ENCODE results near the gene USF3. TPM values are rescaled to one million over a fixed set of nuclear protein-coding genes. Genes with fewer than 3 reads are reported as not detected.
A peak's percentile ranks its signal among the peaks of the same experiment; 100 is the strongest.

The USF3 gene
- total and polyA plus RNA-seq, 9 donors: 10.7 to 19.8 (median 15.7) TPM

DNA sequence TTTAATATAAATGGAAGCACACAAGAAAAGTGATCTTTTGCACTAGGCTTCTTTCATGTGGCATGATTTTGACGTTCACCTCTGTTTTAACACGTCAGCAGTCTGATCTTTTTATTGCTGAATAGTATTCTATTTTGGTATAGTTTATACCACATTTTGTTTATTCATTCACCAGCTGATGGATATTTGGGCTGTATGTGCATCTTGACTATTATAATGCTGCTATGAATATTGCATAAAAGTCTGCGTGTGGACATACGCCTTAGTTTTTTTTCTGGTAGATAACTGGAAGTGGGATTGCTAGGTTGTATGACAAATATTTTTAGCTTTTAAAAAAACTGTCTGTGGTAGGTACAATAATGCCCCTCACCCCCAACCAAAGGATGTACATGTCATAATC is 35.3 kb upstream of the USF3 start:
- WGBS (ENCODE audit: insufficient coverage): no CpG with 5 or more reads among the region's 4 CpGs
- no peak for DNase-seq
- H3K9me3 ChIP-seq (replicated peaks; ENCODE audit: control insufficient read depth, low read depth, low read length): no peaks in the 10 kb centered on the region
- H3K4me1 ChIP-seq (ENCODE audit: control insufficient read depth, insufficient read depth, low read length): no peaks in the 10 kb centered on the region
- H3K36me3 ChIP-seq (ENCODE audit: control insufficient read depth, insufficient read depth, low read length): no peaks in the 10 kb centered on the region
- no peak overlapping the region for H3K4me3 ChIP-seq (ENCODE audit: low read length)
- H3K27ac ChIP-seq (ENCODE audit: low read length): no peak overlapping the region
- H3K27me3 ChIP-seq (ENCODE audit: control insufficient read depth, insufficient read depth, low read length): no peaks in the 10 kb centered on the region

DNA sequence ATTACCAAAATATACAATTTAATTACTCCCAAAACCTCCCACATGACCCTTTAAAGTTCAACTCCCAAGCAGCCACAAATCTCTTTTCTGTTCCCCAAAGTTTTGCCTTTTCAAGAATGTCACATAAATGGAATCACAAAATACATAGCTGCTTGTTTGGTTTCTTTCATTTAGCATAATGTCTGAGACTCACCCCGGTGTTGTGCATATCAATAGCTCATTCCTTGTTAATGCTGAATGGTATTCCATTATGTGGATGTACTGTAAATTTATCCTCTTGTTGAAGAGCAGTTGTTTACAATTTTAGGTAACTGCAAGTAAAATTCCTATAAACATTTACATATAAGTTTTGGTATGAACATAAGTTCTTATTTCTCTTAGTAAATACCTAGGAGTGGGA is 34.1 kb upstream of the USF3 start:
- DNase-seq: no peak
- no peaks in the 10 kb centered on the region for H3K9me3 ChIP-seq (replicated peaks; ENCODE audit: control insufficient read depth, low read depth, low read length)
- no peak overlapping the region for H3K4me3 ChIP-seq (ENCODE audit: low read length)
- H3K36me3 ChIP-seq (ENCODE audit: control insufficient read depth, insufficient read depth, low read length): no peaks in the 10 kb centered on the region
- H3K4me1 ChIP-seq (ENCODE audit: control insufficient read depth, insufficient read depth, low read length): no peaks in the 10 kb centered on the region
- H3K27ac ChIP-seq (ENCODE audit: low read length): no peak overlapping the region
- H3K27me3 ChIP-seq (ENCODE audit: control insufficient read depth, insufficient read depth, low read length): no peaks in the 10 kb centered on the region
- WGBS (ENCODE audit: insufficient coverage): no CpG with 5 or more reads among the region's 1 CpG

DNA sequence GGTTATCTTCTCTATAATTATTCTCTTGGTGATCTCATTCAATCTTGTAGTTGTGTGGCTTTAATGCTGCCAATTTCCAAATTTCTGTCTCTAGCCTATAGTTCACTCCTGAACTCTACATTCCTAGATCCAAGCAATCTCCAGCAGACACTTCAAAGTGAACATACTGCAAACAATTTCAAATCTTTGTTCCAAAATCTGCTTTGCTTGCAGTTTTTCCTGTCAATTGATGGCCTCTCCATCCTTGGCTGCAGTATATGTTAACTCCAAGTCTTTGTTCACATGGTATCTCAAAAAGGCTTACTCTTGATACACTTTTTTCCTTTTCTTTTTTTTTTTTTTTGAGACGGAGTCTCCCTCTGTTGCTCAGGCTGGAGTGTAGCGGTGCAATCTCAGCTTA is 32.2 kb upstream of the USF3 start:
- H3K27ac ChIP-seq (ENCODE audit: low read length): no peak overlapping the region
- no peaks in the 10 kb centered on the region for H3K4me1 ChIP-seq (ENCODE audit: control insufficient read depth, insufficient read depth, low read length)
- H3K9me3 ChIP-seq (replicated peaks; ENCODE audit: control insufficient read depth, low read depth, low read length): no peaks in the 10 kb centered on the region
- no peak overlapping the region for H3K4me3 ChIP-seq (ENCODE audit: low read length)
- no CpG with 5 or more reads among the region's 2 CpGs for WGBS (ENCODE audit: insufficient coverage)
- DNase-seq: no peak
- H3K36me3 ChIP-seq (ENCODE audit: control insufficient read depth, insufficient read depth, low read length): no peaks in the 10 kb centered on the region
- no peaks in the 10 kb centered on the region for H3K27me3 ChIP-seq (ENCODE audit: control insufficient read depth, insufficient read depth, low read length)

DNA sequence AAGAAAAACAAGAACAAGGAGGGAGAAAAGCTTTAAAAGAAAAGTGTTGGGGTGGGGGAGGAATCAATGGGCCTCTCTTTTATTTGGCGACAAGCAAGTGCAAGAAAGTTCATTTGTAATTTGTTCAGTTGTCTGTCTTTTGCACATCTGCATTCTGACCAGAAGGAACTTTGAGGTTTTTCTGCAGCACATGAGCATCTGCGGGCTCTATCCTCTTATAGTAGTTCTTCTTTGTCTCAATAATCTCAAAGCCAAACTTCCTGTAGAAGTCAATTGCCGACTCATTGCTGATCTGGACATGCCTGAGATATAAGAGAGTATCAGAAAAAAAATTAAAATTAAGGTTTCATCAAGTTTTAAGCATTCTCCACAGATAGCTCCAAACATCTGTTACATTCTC is 25.2 kb upstream of the USF3 start:
- no peaks in the 10 kb centered on the region for H3K9me3 ChIP-seq (replicated peaks; ENCODE audit: control insufficient read depth, low read depth, low read length)
- H3K27ac ChIP-seq (ENCODE audit: low read length): no peak overlapping the region
- peaks cover 17% of the 10 kb centered on the region for H3K36me3 ChIP-seq (ENCODE audit: control insufficient read depth, insufficient read depth, low read length)
- H3K4me3 ChIP-seq (ENCODE audit: low read length): no peak overlapping the region
- WGBS (ENCODE audit: insufficient coverage): no CpG with 5 or more reads among the region's 3 CpGs
- no peaks in the 10 kb centered on the region for H3K4me1 ChIP-seq (ENCODE audit: control insufficient read depth, insufficient read depth, low read length)
- no peaks in the 10 kb centered on the region for H3K27me3 ChIP-seq (ENCODE audit: control insufficient read depth, insufficient read depth, low read length)
- DNase-seq: peak; percentile 38

DNA sequence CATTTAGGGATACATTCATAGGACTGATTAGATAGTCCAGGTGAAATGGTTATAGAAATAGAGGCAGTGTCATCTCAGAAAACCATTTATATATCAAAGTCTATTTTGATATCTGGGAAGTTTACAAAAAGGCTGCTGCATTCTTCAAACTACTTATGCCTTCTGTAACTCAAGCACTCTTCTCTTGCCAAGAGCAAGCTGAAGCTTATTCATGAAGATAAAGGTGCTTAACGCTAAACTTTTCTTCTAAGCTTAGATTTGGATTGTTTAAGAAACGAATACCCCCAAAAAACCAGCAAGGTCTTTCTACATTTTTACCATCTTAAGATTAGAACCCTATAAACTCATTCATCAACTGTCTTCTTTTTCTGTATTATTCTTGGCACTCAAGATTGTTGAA is 23.3 kb upstream of the USF3 start:
- H3K9me3 ChIP-seq (replicated peaks; ENCODE audit: control insufficient read depth, low read depth, low read length): no peaks in the 10 kb centered on the region

DNA sequence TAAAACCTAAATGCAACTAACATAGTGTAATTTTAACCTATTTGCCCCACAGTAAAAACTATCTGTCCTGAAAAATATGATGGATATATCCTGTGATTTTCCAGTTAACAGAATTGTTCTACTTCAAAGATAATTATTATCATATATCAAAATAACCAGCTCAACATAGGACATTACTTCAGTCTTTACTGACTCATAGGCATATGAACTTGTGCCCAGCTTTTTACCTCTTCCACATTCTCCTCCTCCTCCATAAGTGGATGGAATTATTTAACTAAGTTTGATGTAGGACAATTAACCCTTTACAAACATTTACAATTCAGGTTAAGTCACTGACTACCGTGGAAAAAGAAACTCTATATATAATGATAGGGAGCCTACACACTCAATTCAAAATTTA is 22.9 kb upstream of the USF3 start:
- no peak overlapping the region for H3K27ac ChIP-seq (ENCODE audit: low read length)
- H3K4me3 ChIP-seq (ENCODE audit: low read length): no peak overlapping the region
- H3K9me3 ChIP-seq (replicated peaks; ENCODE audit: control insufficient read depth, low read depth, low read length): no peaks in the 10 kb centered on the region
- peaks cover 17% of the 10 kb centered on the region for H3K36me3 ChIP-seq (ENCODE audit: control insufficient read depth, insufficient read depth, low read length)
- no peaks in the 10 kb centered on the region for H3K4me1 ChIP-seq (ENCODE audit: control insufficient read depth, insufficient read depth, low read length)
- no peaks in the 10 kb centered on the region for H3K27me3 ChIP-seq (ENCODE audit: control insufficient read depth, insufficient read depth, low read length)
- WGBS (ENCODE audit: insufficient coverage): no CpG with 5 or more reads among the region's 1 CpG
- DNase-seq: no peak

More for the DNA sequence above, 23.3 kb upstream of the USF3 start:
- Histone ChIP-seq H3K4me3 (ENCODE audit: low read length) (no peak overlapping the region), H3K27ac (ENCODE audit: low read length) (no peak overlapping the region), H3K36me3 (ENCODE audit: control insufficient read depth, insufficient read depth, low read length) (peaks cover 17% of the 10 kb centered on the region), H3K4me1 (ENCODE audit: control insufficient read depth, insufficient read depth, low read length) (no peaks in the 10 kb centered on the region), H3K27me3 (ENCODE audit: control insufficient read depth, insufficient read depth, low read length) (no peaks in the 10 kb centered on the region)
- DNase-seq: no peak
- no CpG with 5 or more reads among the region's 2 CpGs for WGBS (ENCODE audit: insufficient coverage)

DNA sequence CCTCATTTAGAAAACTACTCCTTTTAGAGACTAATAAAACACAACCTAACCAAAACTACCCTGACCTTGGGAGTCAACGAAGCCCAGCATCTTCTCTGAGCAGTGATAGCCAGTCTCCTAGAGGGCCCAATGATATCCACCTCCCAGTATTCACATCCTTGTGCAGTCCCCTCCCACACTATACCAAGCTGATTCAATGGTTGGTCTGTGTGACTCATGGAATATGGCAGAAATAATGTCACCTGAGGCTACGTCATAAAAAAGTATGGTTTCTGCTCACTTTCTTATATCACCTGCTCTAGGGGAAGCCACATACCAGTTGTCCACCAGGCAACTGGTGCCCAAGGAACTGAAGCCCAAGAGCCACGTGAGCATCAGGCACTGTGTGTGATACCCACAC is 21.4 kb upstream of the USF3 start:
- Histone ChIP-seq H3K4me1 (ENCODE audit: control insufficient read depth, insufficient read depth, low read length) (no peaks in the 10 kb centered on the region), H3K27ac (ENCODE audit: low read length) (no peak overlapping the region), H3K9me3 (replicated peaks; ENCODE audit: control insufficient read depth, low read depth, low read length) (no peaks in the 10 kb centered on the region), H3K4me3 (ENCODE audit: low read length) (no peak overlapping the region), H3K27me3 (ENCODE audit: control insufficient read depth, insufficient read depth, low read length) (no peaks in the 10 kb centered on the region), H3K36me3 (ENCODE audit: control insufficient read depth, insufficient read depth, low read length) (peaks cover 17% of the 10 kb centered on the region)
- WGBS (ENCODE audit: insufficient coverage): 92% methylated on average over 2 of the region's 3 CpGs
- DNase-seq: no peak

DNA sequence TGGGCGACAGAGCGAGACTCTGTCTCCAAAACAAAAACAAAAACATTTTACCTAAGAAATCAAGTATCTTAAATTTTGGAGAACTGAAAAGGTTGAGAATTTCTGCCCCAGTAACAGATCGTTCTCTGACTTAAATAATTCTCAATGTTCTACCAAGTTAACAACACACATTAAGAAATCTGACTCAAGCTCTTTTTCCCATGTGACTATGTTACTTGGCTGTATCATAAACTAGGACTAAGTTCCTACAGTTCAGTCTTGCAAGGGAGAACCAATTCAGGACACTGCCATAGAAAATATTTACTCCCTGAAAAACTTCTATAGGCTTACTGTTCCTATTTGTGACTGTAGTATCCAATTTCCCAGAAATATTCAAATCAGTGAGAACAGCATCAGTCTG is 20.9 kb upstream of the USF3 start:
- Histone ChIP-seq H3K9me3 (replicated peaks; ENCODE audit: control insufficient read depth, low read depth, low read length) (no peaks in the 10 kb centered on the region), H3K4me3 (ENCODE audit: low read length) (no peak overlapping the region), H3K27ac (ENCODE audit: low read length) (no peak overlapping the region), H3K27me3 (ENCODE audit: control insufficient read depth, insufficient read depth, low read length) (no peaks in the 10 kb centered on the region), H3K4me1 (ENCODE audit: control insufficient read depth, insufficient read depth, low read length) (no peaks in the 10 kb centered on the region), H3K36me3 (ENCODE audit: control insufficient read depth, insufficient read depth, low read length) (peaks cover 17% of the 10 kb centered on the region)
- no CpG with 5 or more reads among the region's 3 CpGs for WGBS (ENCODE audit: insufficient coverage)
- no peak for DNase-seq

DNA sequence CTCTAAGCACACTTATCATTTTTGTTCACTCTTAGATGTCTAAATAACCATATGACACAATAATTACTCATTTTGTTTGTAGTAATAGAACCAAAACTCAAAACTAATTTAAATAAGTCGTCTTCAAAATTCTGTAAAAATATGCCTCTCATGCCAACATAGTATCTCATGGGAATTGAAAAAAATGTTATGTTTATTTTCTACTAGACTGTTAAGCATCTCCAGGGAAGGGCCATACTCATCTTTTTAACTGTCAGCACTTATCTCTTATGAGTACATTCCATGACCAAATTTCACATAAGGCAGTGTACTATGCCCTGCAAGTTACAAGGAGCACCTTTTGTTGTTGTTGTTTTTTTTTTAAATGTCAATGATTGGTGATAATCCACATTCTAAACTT is 18.3 kb upstream of the USF3 start:
- Histone ChIP-seq H3K27me3 (ENCODE audit: control insufficient read depth, insufficient read depth, low read length) (peaks cover 2% of the 10 kb centered on the region), H3K27ac (ENCODE audit: low read length) (no peak overlapping the region), H3K9me3 (replicated peaks; ENCODE audit: control insufficient read depth, low read depth, low read length) (no peaks in the 10 kb centered on the region), H3K36me3 (ENCODE audit: control insufficient read depth, insufficient read depth, low read length) (peaks cover 5% of the 10 kb centered on the region), H3K4me1 (ENCODE audit: control insufficient read depth, insufficient read depth, low read length) (no peaks in the 10 kb centered on the region), H3K4me3 (ENCODE audit: low read length) (no peak overlapping the region)
- no peak for DNase-seq
- WGBS (ENCODE audit: insufficient coverage): no CpG with 5 or more reads among the region's 1 CpG

DNA sequence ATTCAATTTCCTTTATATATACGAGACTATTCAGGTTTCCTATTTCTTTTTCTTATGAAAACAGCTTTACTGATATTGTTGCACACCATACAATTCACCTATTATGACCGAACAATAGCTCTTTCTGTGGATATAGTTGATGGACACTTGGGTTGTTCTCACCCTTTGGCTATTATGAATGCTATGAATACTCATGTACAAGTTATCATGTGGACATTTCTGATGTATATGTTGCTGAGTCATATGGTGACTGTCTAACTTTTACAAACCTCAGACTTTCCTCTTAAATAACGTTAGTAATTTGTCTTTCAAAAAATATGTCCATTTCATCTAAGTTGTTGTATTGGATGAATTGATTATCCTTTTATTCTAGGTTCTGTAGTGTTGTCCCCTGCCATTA is 15.7 kb upstream of the USF3 start:
- no CpG with 5 or more reads among the region's 3 CpGs for WGBS (ENCODE audit: insufficient coverage)
- Histone ChIP-seq H3K36me3 (ENCODE audit: control insufficient read depth, insufficient read depth, low read length) (no peaks in the 10 kb centered on the region), H3K27me3 (ENCODE audit: control insufficient read depth, insufficient read depth, low read length) (peaks cover 2% of the 10 kb centered on the region), H3K9me3 (replicated peaks; ENCODE audit: control insufficient read depth, low read depth, low read length) (no peaks in the 10 kb centered on the region), H3K4me3 (ENCODE audit: low read length) (no peak overlapping the region), H3K27ac (ENCODE audit: low read length) (no peak overlapping the region), H3K4me1 (ENCODE audit: control insufficient read depth, insufficient read depth, low read length) (no peaks in the 10 kb centered on the region)
- DNase-seq: no peak

DNA sequence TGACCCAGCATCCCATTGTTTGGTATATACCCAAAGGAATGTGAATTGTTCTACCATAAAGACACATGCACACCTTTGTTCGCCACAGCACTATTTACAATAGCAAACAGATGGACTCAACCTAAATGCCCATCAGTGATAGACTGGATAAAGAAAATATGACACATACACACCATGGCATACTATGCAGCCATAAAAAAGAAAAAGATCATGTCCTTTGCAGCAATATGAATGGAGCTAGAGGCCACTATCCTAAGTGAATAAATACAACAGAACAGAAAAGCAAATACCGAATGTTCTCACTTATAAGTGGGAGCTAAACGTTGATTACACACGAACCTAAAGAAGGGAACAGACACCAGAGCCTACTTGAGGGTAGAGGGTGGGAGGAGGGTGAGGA is 11.4 kb upstream of the USF3 start:
- no CpG with 5 or more reads among the region's 4 CpGs for WGBS (ENCODE audit: insufficient coverage)
- Histone ChIP-seq H3K27ac (ENCODE audit: low read length) (no peak overlapping the region), H3K36me3 (ENCODE audit: control insufficient read depth, insufficient read depth, low read length) (no peaks in the 10 kb centered on the region), H3K4me3 (ENCODE audit: low read length) (no peak overlapping the region), H3K4me1 (ENCODE audit: control insufficient read depth, insufficient read depth, low read length) (no peaks in the 10 kb centered on the region), H3K9me3 (replicated peaks; ENCODE audit: control insufficient read depth, low read depth, low read length) (no peaks in the 10 kb centered on the region), H3K27me3 (ENCODE audit: control insufficient read depth, insufficient read depth, low read length) (peaks cover 2% of the 10 kb centered on the region)
- no peak for DNase-seq

All from muscle of leg (tissue), 11 donors.